Dermis microvascular lymphatic vessel endothelial cell (primary cell): ENCODE measurements around the gene ATP5PB. TPM values are rescaled to one million over a fixed set of nuclear protein-coding genes. Genes with fewer than 3 reads are reported as not detected.

Experiments used
- DNase-seq, 2 donors: peaks; one replicate each; pipeline versions ENCODE4 v3.0.0 to v3.0.0-alpha.2; 2010; ENCODE audit warnings: low read depth in 2 of 2
- total RNA-seq: library from RNA; depleted of rRNA; stranded (reverse); fragments of >200 nt; gene quantifications from 2 replicates; pipeline ENCODE4 v1.2.1, GENCODE V29; 2014

ATP5PB gene
- total RNA-seq, 1 donor from 2014 or later, result 178 TPM

DNA sequence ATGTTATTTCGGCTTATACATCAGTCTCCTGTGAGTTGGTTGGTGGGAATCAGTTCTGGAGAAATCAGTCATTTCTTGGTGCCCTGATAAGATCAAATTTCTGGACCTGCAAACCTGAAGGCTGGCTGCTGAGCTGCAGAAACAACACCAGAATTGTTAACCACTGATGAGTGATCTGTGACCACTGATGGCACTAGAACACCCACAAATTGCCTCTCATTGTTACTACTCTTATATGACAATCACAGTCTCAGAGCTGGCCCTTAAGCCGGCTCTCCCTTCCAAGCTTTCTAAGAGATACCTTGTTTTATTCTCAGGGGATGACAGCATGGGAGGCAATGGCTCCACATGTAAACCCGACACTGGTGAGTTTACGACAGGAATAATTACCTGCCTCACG, 26.4 kb downstream of the ATP5PB start:
- no peak for DNase-seq

GRCh38 chr1:111476214-111476613, 26.9 kb downstream of the ATP5PB start:
- DNase-seq, result no peak

DNA sequence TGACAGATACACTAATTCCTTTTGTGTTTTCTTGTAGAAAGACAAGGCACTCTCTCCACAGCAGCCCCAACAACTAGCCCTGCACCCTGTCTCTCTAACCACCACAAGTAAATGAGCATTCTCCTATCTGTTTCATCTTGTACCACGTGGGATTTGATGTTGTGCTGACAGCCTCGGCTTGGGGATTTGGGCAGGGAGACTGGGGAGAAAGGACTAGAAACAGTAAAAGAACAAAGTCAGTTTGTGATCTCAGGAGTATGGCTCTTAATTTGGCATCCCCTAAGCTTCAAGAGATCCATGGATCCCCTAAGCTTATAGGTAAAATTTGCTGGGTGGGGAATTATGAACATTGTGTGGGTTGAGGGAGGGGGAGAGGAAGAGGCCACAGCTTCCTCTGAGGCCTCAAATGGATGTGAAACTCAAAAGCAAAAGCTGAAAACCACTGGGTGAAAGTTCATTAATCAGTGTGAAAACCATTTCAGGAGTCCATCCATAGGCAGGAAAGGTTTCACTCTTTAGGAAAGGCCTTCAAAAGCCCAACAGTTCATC, 27.6 kb downstream of the ATP5PB start:
- no peak for DNase-seq

DNA sequence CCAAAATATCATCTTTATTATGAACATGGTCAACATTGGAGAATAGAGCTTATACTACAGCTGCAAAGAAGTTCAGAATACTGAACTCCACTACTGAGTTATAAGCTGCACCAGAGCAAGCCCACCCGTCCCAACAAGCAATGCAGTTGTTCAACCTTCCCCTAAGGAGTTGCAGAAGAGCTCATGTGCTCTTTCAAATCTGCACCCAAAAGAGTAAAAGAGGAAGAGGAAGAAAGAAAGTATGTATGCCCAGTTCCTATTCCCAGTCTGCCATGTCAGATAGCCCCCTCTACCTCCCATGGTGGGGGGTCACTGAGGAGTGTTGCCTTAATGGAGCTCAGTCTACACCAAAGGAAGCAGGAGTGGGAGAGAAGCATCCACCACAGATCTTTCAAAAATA, 31.4 kb downstream of the ATP5PB start:
- no peak for DNase-seq

DNA sequence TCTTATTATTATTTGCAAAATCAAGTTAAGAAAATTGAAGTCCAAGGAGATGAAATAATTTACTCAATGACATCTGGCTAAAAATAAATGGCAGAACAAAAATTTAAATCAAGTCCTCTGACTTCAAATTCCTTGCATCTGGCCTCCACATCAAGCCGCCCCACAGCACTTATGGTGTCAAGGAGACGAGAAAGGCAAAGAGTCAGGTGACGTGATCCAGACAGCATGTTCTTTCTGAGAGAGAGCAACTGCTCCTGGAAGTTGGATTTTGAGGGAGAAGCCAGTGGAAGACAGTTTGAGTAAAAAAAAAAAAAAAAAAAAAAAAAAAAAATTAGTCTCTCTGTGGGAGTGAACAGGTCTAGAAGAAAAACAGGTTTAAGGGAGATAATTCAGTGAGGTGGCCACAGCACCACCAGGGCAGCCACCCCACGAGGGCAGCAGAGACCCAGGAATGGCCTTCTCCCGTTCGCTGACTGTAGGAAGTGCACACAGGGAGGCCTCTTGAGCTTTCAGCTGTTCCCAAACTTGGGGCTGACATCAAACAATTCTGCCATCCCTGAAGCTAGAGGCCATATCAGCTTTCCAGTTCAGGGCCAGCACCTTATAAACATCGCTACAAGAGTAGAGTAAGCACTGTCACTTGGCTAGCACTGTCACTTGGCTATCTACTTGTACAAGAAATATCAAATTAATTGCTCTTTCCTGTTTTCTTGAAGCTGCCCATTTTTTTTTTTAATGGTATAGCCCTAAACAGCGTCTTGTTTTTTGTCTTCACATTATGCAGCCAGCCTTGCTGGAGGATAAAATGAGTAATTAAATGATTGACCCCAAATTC, 32.3 kb downstream of the ATP5PB start:
- peak; percentile 43 to 62 for DNase-seq

- no peak for DNase-seq
Observed at GRCh38 chr1:111483166-111483565, 33.9 kb downstream of the ATP5PB start.

GRCh38 chr1:111483876-111484275, 34.6 kb downstream of the ATP5PB start:
- no peak for DNase-seq

DNA sequence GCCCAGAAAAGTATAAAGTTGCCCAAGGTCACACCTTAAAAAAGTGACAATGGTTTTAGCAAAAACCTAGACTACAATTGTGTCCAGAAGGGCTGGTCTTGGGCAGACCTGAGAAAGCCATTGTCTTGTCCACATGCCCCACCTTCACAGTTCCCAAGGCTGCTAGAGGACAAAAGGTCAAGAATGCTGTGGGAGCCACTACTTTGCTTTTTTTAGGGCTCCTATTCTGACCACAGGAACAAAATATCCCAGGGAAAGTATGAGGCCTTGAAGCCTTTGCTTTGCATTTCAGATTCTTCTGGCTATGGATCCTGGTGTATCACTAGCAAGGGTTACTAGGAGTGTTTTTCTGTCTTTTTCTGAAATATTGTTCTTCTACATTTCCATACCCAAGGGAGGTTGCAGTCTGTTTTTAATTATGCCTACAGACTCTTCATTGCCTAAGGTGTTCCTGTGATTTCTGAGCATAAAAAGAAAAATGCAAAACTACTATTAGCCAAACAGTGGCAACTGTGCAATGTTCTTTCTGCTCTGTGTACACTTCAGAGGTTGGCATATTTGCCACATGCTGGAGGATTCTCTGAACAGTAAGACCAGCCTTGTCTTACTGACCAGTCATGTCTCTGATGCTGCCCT, 35.2 kb downstream of the ATP5PB start:
- no peak for DNase-seq

- DNase-seq, result no peak
Observed at GRCh38 chr1:111486431-111486830, 37.2 kb downstream of the ATP5PB start.

DNA sequence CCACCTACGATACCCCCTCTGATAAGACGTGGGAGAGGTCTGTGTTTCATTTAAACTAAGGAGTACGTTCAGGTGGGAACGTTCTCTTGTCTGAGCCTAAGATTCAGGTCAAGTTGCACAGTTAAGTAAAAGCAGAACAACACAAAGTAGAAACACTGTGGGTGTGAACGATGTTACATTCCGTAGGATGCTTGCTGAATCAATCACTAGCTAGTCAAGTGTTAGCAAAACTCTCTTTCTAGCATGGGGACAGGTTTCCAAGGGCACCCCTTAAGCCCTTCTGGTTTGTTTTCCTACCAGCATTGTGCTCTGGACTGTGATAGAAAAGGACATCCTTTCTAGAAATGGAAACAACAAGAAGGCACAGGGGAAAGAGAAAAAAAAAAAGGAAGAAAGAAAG, 37.9 kb downstream of the ATP5PB start:
- no peak for DNase-seq

DNA sequence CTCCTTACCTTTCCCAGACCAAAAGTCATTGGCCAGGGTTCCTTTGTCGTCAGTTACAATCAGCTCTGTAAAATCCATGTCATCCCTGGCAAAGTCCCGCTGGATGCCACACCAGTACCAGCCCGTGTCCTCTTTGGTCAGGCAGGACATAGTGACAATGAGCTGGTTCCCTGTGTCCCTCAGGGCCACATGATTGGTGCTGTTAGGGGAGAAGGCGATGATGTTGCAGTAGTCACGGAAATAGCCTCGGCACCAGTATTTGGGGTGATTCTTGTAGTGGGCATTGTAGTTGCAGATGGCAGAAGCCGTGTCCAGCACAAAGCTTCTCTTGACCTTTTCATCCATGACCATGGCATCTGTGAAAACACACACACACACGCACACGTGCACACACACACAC, 39.4 kb downstream of the ATP5PB start:
- no peak for DNase-seq

DNA sequence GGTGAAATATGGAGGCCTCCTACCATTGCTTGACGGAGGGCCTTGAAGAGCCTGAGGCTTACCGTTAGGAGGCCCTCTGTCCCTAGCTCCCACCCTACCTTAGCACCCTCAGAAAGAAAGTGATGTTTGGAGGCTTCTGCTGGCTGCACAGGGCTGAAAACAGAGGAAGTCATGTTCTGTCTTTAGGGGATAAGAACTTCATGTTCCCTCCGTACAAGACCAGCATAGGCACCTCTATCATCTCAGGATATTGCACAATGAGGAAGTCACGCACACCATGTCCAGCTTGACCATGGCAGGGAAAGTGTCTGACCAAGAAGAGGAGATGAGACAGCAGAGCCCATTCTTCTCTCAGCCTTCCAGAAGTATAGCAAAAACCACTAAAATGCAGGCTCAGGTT, 40.3 kb downstream of the ATP5PB start:
- DNase-seq, result no peak

DNA sequence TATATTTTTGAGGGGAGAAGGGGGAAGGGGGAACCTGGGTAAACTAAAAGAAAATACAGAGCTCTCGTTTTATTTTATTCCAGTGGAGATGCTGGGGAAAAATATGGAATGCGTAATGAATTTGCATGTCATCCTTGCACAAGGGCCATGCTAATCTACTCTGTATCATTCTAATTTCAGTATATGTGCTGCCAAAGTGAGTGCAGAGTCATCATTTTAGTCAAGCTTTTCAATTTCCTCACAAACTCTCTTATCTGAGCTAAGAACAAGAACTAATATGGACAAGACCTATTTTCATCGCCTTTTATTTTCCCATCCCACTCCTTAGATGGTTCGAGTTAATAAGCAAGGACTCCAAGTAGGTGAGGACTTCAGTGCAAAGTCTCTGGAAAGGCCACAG, 41.0 kb downstream of the ATP5PB start:
- DNase-seq, result no peak

DNA sequence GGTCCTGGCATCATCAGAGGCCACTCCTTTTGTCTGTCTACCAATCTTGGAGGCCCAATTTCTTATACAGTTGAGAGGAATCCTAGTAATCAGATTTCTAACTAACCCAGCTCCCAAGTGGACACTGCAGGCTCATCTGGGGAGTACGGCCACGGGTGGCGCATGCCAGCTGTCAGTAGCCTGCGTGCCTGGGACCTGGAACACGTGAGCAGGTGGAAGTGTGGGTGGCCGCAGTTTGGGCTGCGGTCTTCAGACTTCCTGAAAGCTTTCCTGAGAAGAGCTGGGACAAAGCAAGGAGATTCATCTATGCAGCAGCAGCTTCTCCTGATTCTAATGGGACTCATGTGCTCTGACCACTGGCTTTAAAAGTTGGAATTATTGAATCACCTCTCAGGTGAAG, 41.8 kb downstream of the ATP5PB start:
- no peak for DNase-seq

DNA sequence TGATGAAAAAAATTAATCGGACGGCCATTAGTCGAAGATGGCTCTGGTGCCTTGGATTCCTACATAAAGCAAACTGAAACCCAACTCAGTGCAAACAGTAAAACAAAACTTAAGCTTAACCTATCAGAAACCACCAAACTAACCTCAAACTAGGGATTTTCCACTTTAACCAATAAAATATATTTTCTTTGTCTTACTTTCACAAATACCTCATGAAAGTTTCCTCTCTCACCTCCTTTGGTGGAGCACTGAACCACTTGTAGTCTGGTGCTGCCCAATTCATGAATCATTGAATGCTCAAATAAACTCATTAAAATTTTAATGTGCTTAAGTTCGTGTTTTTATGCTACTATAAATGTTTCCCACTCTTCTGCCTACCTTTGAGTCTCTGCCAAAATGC, 47.1 kb downstream of the ATP5PB start:
- no peak for DNase-seq

GRCh38 chr1:111497592-111497991, 48.3 kb downstream of the ATP5PB start:
- DNase-seq, result no peak

- DNase-seq, result peak in 1 of 2 donors; percentile 32
Observed at GRCh38 chr1:111499026-111499785, 49.9 kb downstream of the ATP5PB start.

DNA sequence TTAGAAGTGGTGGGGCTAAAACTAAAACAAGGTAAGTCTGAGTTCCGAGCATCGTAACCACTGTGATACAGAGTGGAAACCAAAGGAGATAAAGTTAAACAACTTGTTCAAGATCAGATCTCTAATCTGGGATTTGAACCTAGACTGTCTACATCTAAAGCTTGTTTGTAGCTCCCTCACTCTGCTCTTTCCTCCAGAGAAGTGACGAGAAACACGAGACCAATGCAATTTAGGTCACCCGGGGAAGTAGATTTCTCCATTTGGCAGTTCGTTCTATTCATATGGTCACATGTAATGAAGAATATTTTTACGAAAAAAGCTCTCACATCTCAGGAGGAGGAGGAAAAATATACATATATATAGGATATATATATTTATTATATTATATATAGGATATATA, 52.4 kb downstream of the ATP5PB start:
- DNase-seq, result no peak

- DNase-seq, result no peak
Observed at GRCh38 chr1:111503585-111504060, 54.4 kb downstream of the ATP5PB start, which contains the start of the genes ADORA3 and TMIGD3. Gene ADORA3 (minus strand): TSS chr1:111503633. CDS start chr1:111503354, 279 bp downstream. Gene TMIGD3 (minus strand): TSS chr1:111503633. CDS start chr1:111503354, 279 bp downstream.

- no peak for DNase-seq
Observed at GRCh38 chr1:111504097-111504496, 54.8 kb downstream of the ATP5PB start.

- no peak for DNase-seq
Observed at GRCh38 chr1:111505641-111506119, 56.4 kb downstream of the ATP5PB start.

GRCh38 chr1:111506561-111506960, 57.3 kb downstream of the ATP5PB start:
- DNase-seq, result no peak
